Measurements from ENCODE around the gene NXF2B. TPM values are rescaled to one million over a fixed set of nuclear protein-coding genes. Genes with fewer than 3 reads are reported as not detected.

NXF2B gene
- total RNA-seq (2022; extraction: Qiagen RNA extraction; ENCODE audit: low read depth), result not detected in 5 replicates

GRCh38 chrX:102439908-102440307 lies at the start of gene NXF2B:
Gene NXF2B, minus strand, starts transcription at chrX:102440008. Its CDS starts 59,972 bp downstream, at chrX:102380036.

GRCh38 chrX:102471762-102472220 lies 32.0 kb upstream of the NXF2B start, which contains the start of gene TCP11X2:
Gene TCP11X2, minus strand, starts transcription at chrX:102471812.

Other genes with a start within 250 kb of the NXF2B start
- not detected in 5 replicates for gene TCP11X1, start 224.7 kb downstream of the NXF2B start, total RNA-seq (2022; extraction: Qiagen RNA extraction; ENCODE audit: low read depth)
- gene NXF2, start 192.8 kb downstream of the NXF2B start, total RNA-seq (2022; extraction: Qiagen RNA extraction; ENCODE audit: low read depth), result not detected in 5 replicates
- gene TCP11X2, start 31.8 kb upstream of the NXF2B start, total RNA-seq (2022; extraction: Qiagen RNA extraction; ENCODE audit: low read depth), result not detected in 5 replicates
- gene TMSB15A, start 76.7 kb upstream of the NXF2B start, total RNA-seq (2022; extraction: Qiagen RNA extraction; ENCODE audit: low read depth), result 0.47 to 0.85 TPM (median 0.80 TPM) in 5 replicates
- 8.7 to 13.3 TPM (median 10.4 TPM) in 5 replicates for gene ARMCX5, start 159.5 kb upstream of the NXF2B start, total RNA-seq (2022; extraction: Qiagen RNA extraction; ENCODE audit: low read depth)
- 0.19 to 0.45 TPM (median 0.22 TPM) in 5 replicates for gene GPRASP1, start 211.5 kb upstream of the NXF2B start, total RNA-seq (2022; extraction: Qiagen RNA extraction; ENCODE audit: low read depth)